Tibial nerve (tissue), 3 donors: ENCODE results near the gene TNIP2.

ENCODE experiments used
- POLR2A ChIP-seq, 2 donors: fragments of 450-650 bp; IDR thresholded peaks; one replicate each; pipeline ENCODE4 v1.6.1; 2017; ENCODE audit warnings: antibody characterized with exemption in 2 of 2, mild to moderate bottlenecking in 2 of 2, moderate library complexity in 2 of 2
- TF ChIP-seq, protein P1 (sequence below), 5 experiments: fragments of 200-600 bp in 3 of 5; fragments of 450-650 bp in 2 of 5; sonication (generic) in 3 of 5; IDR thresholded peaks; one replicate each; pipeline ENCODE4 v1.5.1; 2016 to 2019; ENCODE audit warnings: antibody characterized with exemption in 5 of 5, mild to moderate bottlenecking in 3 of 5, moderate library complexity in 2 of 5

DNA sequence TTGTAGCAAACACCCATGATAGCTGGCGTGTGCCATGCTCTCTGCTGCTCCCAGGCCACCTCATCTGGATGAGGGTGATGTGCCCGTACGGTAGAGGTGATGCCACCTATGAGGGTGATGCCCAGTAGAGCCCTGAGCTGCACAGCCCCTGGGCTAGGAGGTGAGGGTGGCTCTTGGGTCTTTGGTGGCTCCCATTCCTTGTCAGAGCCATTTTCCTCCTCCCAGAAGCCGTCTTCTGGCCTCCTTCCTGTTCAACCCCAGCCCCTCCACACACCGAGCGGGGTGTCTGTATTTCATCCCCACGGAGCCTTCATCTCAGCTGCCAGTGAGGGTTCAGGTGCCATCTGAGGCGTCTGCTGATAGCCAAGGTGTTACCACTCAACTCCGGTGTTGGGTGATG is 12.0 kb upstream of the TNIP2 start:
- TF ChIP-seq POLR2A (IDR thresholded peaks at IDR 0.05): no peak
- TF ChIP-seq, protein P1, sequence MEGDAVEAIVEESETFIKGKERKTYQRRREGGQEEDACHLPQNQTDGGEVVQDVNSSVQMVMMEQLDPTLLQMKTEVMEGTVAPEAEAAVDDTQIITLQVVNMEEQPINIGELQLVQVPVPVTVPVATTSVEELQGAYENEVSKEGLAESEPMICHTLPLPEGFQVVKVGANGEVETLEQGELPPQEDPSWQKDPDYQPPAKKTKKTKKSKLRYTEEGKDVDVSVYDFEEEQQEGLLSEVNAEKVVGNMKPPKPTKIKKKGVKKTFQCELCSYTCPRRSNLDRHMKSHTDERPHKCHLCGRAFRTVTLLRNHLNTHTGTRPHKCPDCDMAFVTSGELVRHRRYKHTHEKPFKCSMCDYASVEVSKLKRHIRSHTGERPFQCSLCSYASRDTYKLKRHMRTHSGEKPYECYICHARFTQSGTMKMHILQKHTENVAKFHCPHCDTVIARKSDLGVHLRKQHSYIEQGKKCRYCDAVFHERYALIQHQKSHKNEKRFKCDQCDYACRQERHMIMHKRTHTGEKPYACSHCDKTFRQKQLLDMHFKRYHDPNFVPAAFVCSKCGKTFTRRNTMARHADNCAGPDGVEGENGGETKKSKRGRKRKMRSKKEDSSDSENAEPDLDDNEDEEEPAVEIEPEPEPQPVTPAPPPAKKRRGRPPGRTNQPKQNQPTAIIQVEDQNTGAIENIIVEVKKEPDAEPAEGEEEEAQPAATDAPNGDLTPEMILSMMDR (IDR thresholded peaks at IDR 0.05): no peak
